LNCAP (cell line): Measurements from ENCODE around the gene SOBP.

Source experiments
- CTCF ChIP-seq: fragments of 450-650 bp; IDR thresholded peaks from 2 replicates; pipeline ENCODE4 v1.5.1; 2017; ENCODE audit warnings: mild to moderate bottlenecking

The SOBP gene

DNA sequence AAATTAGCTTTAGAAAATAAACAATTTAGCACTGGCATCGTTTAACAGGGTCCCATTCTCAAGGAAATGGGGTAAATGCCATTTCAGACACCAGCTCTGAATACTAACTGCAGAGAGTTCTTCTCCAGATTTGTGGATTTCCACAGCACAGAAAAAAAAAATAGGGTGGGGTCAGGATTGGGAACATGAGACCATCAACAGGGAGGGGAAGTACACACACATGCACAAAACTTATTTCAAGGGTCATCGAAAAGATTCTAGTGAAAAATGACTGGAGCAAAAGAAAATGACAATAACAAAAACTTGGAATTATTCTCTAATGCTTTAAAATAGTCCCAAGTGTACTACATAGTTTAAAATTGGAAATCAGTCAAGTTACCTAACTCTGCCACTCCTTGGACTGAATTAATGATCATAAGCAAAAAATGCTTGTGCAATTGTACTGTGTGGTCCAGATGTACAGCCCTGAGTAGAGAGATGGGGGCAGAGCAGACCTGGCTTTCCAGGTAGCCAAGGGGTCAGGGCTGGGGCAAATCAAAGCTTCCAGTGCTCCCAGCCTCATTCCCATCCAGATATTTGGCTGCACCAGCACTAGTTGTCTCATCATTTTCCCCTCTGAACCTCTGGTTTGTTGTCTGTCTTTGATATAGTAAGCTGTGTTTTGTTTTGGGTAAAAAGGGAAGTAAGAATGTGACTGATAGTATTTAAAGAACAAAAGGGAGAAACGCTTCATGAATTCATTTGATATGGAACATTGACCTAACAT lies 152.4 kb downstream of the SOBP start:
- TF ChIP-seq CTCF: no peak

- TF ChIP-seq CTCF: no peak
These were observed 153.0 kb downstream of the SOBP start for GRCh38 chr6:107642861-107643328.

- no peak for TF ChIP-seq CTCF
These were observed 154.6 kb downstream of the SOBP start for GRCh38 chr6:107644513-107644912.

DNA sequence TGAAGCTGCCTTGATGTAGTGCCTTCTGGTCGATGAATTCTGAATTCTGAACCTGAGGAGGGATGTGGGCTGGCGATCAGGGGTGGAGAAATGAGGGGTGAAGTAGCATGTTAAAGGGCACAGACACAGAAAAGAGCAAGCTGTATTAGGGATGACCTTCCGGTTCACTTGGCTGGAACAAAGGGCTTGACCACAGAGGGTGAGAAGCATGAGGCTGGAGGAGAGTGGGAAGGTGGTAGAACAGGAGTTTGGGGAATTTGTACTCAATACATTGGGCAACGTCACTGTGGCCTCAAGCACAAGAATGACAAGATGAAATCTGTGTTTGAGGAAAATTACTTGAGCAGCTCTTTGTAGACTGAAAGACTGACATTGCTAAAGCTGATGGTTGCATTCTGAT lies 155.8 kb downstream of the SOBP start:
- TF ChIP-seq CTCF: no peak

DNA sequence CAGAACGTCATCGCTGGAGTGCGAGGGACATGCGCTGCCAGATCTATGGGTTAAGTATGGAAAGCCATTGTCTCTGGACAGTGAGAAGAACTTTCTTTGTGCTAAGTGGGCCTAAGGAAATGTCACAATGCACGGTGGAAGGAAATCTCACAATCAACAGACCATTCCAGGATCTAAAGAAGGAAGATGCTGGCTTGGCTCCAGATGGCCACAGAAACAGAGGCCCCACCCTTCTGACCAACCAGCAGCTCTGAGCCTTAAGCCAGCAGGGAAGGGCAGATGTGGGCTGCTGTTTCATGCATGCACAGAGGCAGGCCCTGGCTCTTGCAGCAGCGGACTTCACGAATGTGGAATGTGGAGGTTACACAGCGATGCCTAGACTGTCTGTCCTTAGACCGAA lies 156.3 kb downstream of the SOBP start:
- TF ChIP-seq CTCF: no peak

GRCh38 chr6:107646776-107647438 lies 157.0 kb downstream of the SOBP start:
- no peak for TF ChIP-seq CTCF

- no peak for TF ChIP-seq CTCF
These were observed 157.6 kb downstream of the SOBP start for GRCh38 chr6:107647439-107647948.
